HEK293 (cell line): ENCODE results near the gene UST.

Experiments used
- CTCF ChIA-PET: fragments of 350-600 bp; formaldehyde crosslinking; extraction: SDS; loops from one replicate; lab custom pipeline; 2021; ENCODE audit warnings: antibody characterized with exemption; lab: Yijun Ruan, JAX
- POLR2A ChIA-PET: fragments of 300-600 bp; formaldehyde crosslinking; extraction: SDS; loops from one replicate; lab custom pipeline; 2020; ENCODE audit warnings: antibody characterized with exemption, inconsistent platforms; lab: Yijun Ruan, JAX
- H3K27ac ChIP-seq: fragments of 200-500 bp; sonication (Bioruptor generic); 2 replicates; pipeline ENCODE4 v1.5.1; 2014; ENCODE audit warnings: low read depth, low read length, control low read depth, inconsistent platforms; ENCODE audit errors: extremely low read depth
- H3K36me3 ChIP-seq, 2 experiments: fragments of 200-500 bp in 1 of 2; sonication (Bioruptor generic) in 1 of 2; 1 replicate in 1 of 2; 2 replicates in 1 of 2; pipeline ENCODE4 v1.5.1; 2014 to 2017; ENCODE audit warnings: inconsistent platforms in 2 of 2, low read length in 2 of 2; ENCODE audit not compliant: control insufficient read depth in 2 of 2, insufficient read depth in 1 of 2
- H3K4me1 ChIP-seq: fragments of 200-500 bp; sonication (Bioruptor generic); 2 replicates; pipeline ENCODE4 v1.5.1; 2014; ENCODE audit warnings: mild to moderate bottlenecking, low read length, inconsistent platforms; ENCODE audit not compliant: control insufficient read depth, insufficient read depth
- H3K4me3 ChIP-seq: 2 replicates; pipeline ENCODE4 v1.5.1; 2011; ENCODE audit warnings: low read depth, mild to moderate bottlenecking, control low read depth, low read length, moderate library complexity
- H3K9me3 ChIP-seq: fragments of 200-500 bp; sonication (Bioruptor generic); 2 replicates; pipeline ENCODE4 v1.5.1; 2014; ENCODE audit warnings: low read depth, low read length, inconsistent platforms; ENCODE audit not compliant: control insufficient read depth, insufficient read depth
- GLIS2 ChIP-seq: fragments of 450-650 bp; formaldehyde crosslinking; IDR thresholded peaks from 2 replicates; pipeline ENCODE4 v1.5.1; 2016; ENCODE audit warnings: missing biosample characterization, missing genetic modification characterization
- KLF16 ChIP-seq: fragments of 450-650 bp; formaldehyde crosslinking; IDR thresholded peaks from 2 replicates; pipeline ENCODE4 v1.5.1; 2017; ENCODE audit warnings: missing biosample characterization, missing genetic modification characterization
- SCRT1 ChIP-seq: fragments of 450-650 bp; formaldehyde crosslinking; IDR thresholded peaks from 2 replicates; pipeline ENCODE4 v1.5.1; 2016; ENCODE audit warnings: missing biosample characterization, missing genetic modification characterization, borderline replicate concordance
- SCRT2 ChIP-seq: fragments of 450-650 bp; formaldehyde crosslinking; IDR thresholded peaks from 2 replicates; pipeline ENCODE4 v1.5.1; 2016; ENCODE audit warnings: missing biosample characterization, missing genetic modification characterization
- TRIM28 ChIP-seq: IDR thresholded peaks from 2 replicates; pipeline ENCODE4 v1.6.1; 2011; ENCODE audit warnings: low read length, control low read depth, borderline replicate concordance
- ZBTB21 ChIP-seq: fragments of 450-650 bp; formaldehyde crosslinking; IDR thresholded peaks from 2 replicates; pipeline ENCODE4 v1.5.1; 2017; ENCODE audit warnings: missing biosample characterization, missing genetic modification characterization
- ZFP3 ChIP-seq: fragments of 450-650 bp; formaldehyde crosslinking; IDR thresholded peaks from 2 replicates; pipeline ENCODE4 v1.5.1; 2016; ENCODE audit warnings: low read depth, missing biosample characterization, missing genetic modification characterization
- ZIC2 ChIP-seq: fragments of 450-650 bp; formaldehyde crosslinking; IDR thresholded peaks from 2 replicates; pipeline ENCODE4 v1.5.1; 2016; ENCODE audit warnings: missing biosample characterization, missing genetic modification characterization
- ZNF121 ChIP-seq: fragments of 450-650 bp; formaldehyde crosslinking; IDR thresholded peaks from 2 replicates; pipeline ENCODE4 v1.5.1; 2016; ENCODE audit warnings: missing biosample characterization, missing genetic modification characterization
- ZNF138 ChIP-seq: fragments of 450-650 bp; formaldehyde crosslinking; IDR thresholded peaks from 2 replicates; pipeline ENCODE4 v1.5.1; 2016; ENCODE audit warnings: missing biosample characterization, missing genetic modification characterization, borderline replicate concordance
- ZNF155 ChIP-seq: fragments of 450-650 bp; formaldehyde crosslinking; IDR thresholded peaks from 2 replicates; pipeline ENCODE4 v1.5.1; 2016; ENCODE audit warnings: missing biosample characterization, missing genetic modification characterization
- ZNF16 ChIP-seq: fragments of 450-650 bp; formaldehyde crosslinking; IDR thresholded peaks from 2 replicates; pipeline ENCODE4 v1.5.1; 2016; ENCODE audit warnings: low read depth, missing biosample characterization, missing genetic modification characterization
- ZNF175 ChIP-seq: fragments of 450-650 bp; formaldehyde crosslinking; IDR thresholded peaks from 2 replicates; pipeline ENCODE4 v1.5.1; 2016; ENCODE audit warnings: missing biosample characterization, missing genetic modification characterization
- ZNF18 ChIP-seq: fragments of 450-650 bp; formaldehyde crosslinking; IDR thresholded peaks from 2 replicates; pipeline ENCODE4 v1.5.1; 2016; ENCODE audit warnings: missing biosample characterization, missing genetic modification characterization
- ZNF274 ChIP-seq, 2 experiments: fragments of 200-500 bp in 1 of 2; fragments of 450-650 bp in 1 of 2; sonication (Bioruptor generic) in 1 of 2; formaldehyde crosslinking in 1 of 2; IDR thresholded peaks; 2 replicates each; pipeline versions ENCODE4 v1.5.1 to v1.6.1; 2014 to 2016; ENCODE audit warnings: borderline replicate concordance in 1 of 2, inconsistent platforms in 1 of 2, low read length in 1 of 2, missing biosample characterization in 1 of 2, missing genetic modification characterization in 1 of 2
- ZNF324 ChIP-seq: fragments of 450-650 bp; formaldehyde crosslinking; IDR thresholded peaks from 2 replicates; pipeline ENCODE4 v1.5.1; 2016; ENCODE audit warnings: missing biosample characterization, missing genetic modification characterization
- ZNF513 ChIP-seq: fragments of 450-650 bp; IDR thresholded peaks from 2 replicates; pipeline ENCODE4 v1.5.1; 2018; ENCODE audit warnings: missing biosample characterization, missing genetic modification characterization
- ZNF514 ChIP-seq: fragments of 450-650 bp; formaldehyde crosslinking; IDR thresholded peaks from 2 replicates; pipeline ENCODE4 v1.5.1; 2016; ENCODE audit warnings: missing biosample characterization, missing genetic modification characterization
- ZNF530 ChIP-seq: fragments of 450-650 bp; formaldehyde crosslinking; IDR thresholded peaks from 2 replicates; pipeline ENCODE4 v1.5.1; 2016; ENCODE audit warnings: low read depth, missing biosample characterization, missing genetic modification characterization
- ZNF544 ChIP-seq: fragments of 450-650 bp; formaldehyde crosslinking; IDR thresholded peaks from 2 replicates; pipeline ENCODE4 v1.5.0; 2017; ENCODE audit warnings: missing biosample characterization, missing genetic modification characterization
- ZNF596 ChIP-seq: fragments of 450-650 bp; IDR thresholded peaks from 2 replicates; pipeline ENCODE4 v1.5.0; 2018; ENCODE audit warnings: missing biosample characterization, mild to moderate bottlenecking, missing genetic modification characterization, moderate library complexity
- ZNF600 ChIP-seq: fragments of 450-650 bp; formaldehyde crosslinking; IDR thresholded peaks from 2 replicates; pipeline ENCODE4 v1.5.1; 2016; ENCODE audit warnings: missing biosample characterization, missing genetic modification characterization
- ZNF610 ChIP-seq: fragments of 450-650 bp; formaldehyde crosslinking; IDR thresholded peaks from 2 replicates; pipeline ENCODE4 v1.5.1; 2016; ENCODE audit warnings: missing biosample characterization, missing genetic modification characterization, borderline replicate concordance
- ZNF654 ChIP-seq: fragments of 450-650 bp; formaldehyde crosslinking; IDR thresholded peaks from 2 replicates; pipeline ENCODE4 v1.5.1; 2016; ENCODE audit warnings: low read depth, missing biosample characterization, missing genetic modification characterization
- ZNF664 ChIP-seq: fragments of 450-650 bp; formaldehyde crosslinking; IDR thresholded peaks from 2 replicates; pipeline ENCODE4 v1.5.1; 2016; ENCODE audit warnings: missing biosample characterization, missing genetic modification characterization
- ZNF776 ChIP-seq: fragments of 450-650 bp; formaldehyde crosslinking; IDR thresholded peaks from 2 replicates; pipeline ENCODE4 v1.5.0; 2017; ENCODE audit warnings: missing biosample characterization, missing genetic modification characterization, borderline replicate concordance
- TF ChIP-seq, protein P1 (sequence below): fragments of 450-650 bp; formaldehyde crosslinking; IDR thresholded peaks from 2 replicates; pipeline ENCODE4 v1.5.1; 2016; ENCODE audit warnings: missing biosample characterization, missing genetic modification characterization
- TF ChIP-seq, protein P2 (sequence below): fragments of 450-650 bp; formaldehyde crosslinking; IDR thresholded peaks from 2 replicates; pipeline ENCODE4 v1.5.1; 2016; ENCODE audit warnings: missing biosample characterization, missing genetic modification characterization
- TF ChIP-seq, protein P3 (sequence below): fragments of 450-650 bp; formaldehyde crosslinking; IDR thresholded peaks from 2 replicates; pipeline ENCODE4 v1.5.1; 2016; ENCODE audit warnings: missing biosample characterization, missing genetic modification characterization

UST gene

GRCh38 chr6:149031859-149032598 lies 285.2 kb downstream of the UST start:
- TF ChIP-seq GLIS2 (tag by site-specific recombination) (0 out of 2 replicates have a peak, but pooled peaks have one; percentile 23), ZNF16 (tag by site-specific recombination) (no peak), ZNF776 (no peak), ZNF664 (tag by site-specific recombination) (no peak), ZNF654 (tag by site-specific recombination) (no peak), ZNF513 (tag by site-specific recombination) (no peak), ZFP3 (tag by site-specific recombination) (no peak), ZIC2 (peak; percentile 24), ZNF544 (tag by site-specific recombination) (no peak), SCRT2 (no peak), ZNF610 (tag by site-specific recombination) (no peak), ZBTB21 (tag by site-specific recombination) (no peak), ZNF530 (no peak), KLF16 (tag by site-specific recombination) (no peak), TRIM28 (no peak), ZNF324 (tag by site-specific recombination) (no peak), SCRT1 (tag by site-specific recombination) (no peak), ZNF596 (tag by site-specific recombination) (no peak), ZNF514 (tag by site-specific recombination) (no peak), ZNF274 (IDR thresholded peaks at IDR 0.05; ENCODE audit: low read length) (no peak), ZNF274 (tag by site-specific recombination; IDR thresholded peaks at IDR 0.05; ENCODE audit: borderline replicate concordance) (no peak), ZNF175 (tag by site-specific recombination) (no peak), ZNF121 (tag by site-specific recombination) (no peak), ZNF155 (no peak), ZNF18 (tag by site-specific recombination) (no peak), ZNF138 (tag by site-specific recombination) (no peak), ZNF600 (tag by site-specific recombination) (0 out of 2 replicates have a peak, but pooled peaks have one; percentile 16)
- TF ChIP-seq, protein P1, sequence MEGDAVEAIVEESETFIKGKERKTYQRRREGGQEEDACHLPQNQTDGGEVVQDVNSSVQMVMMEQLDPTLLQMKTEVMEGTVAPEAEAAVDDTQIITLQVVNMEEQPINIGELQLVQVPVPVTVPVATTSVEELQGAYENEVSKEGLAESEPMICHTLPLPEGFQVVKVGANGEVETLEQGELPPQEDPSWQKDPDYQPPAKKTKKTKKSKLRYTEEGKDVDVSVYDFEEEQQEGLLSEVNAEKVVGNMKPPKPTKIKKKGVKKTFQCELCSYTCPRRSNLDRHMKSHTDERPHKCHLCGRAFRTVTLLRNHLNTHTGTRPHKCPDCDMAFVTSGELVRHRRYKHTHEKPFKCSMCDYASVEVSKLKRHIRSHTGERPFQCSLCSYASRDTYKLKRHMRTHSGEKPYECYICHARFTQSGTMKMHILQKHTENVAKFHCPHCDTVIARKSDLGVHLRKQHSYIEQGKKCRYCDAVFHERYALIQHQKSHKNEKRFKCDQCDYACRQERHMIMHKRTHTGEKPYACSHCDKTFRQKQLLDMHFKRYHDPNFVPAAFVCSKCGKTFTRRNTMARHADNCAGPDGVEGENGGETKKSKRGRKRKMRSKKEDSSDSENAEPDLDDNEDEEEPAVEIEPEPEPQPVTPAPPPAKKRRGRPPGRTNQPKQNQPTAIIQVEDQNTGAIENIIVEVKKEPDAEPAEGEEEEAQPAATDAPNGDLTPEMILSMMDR (tag by site-specific recombination): no peak
- TF ChIP-seq, protein P2, sequence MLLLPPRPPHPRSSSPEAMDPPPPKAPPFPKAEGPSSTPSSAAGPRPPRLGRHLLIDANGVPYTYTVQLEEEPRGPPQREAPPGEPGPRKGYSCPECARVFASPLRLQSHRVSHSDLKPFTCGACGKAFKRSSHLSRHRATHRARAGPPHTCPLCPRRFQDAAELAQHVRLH: no peak
- TF ChIP-seq, protein P3, sequence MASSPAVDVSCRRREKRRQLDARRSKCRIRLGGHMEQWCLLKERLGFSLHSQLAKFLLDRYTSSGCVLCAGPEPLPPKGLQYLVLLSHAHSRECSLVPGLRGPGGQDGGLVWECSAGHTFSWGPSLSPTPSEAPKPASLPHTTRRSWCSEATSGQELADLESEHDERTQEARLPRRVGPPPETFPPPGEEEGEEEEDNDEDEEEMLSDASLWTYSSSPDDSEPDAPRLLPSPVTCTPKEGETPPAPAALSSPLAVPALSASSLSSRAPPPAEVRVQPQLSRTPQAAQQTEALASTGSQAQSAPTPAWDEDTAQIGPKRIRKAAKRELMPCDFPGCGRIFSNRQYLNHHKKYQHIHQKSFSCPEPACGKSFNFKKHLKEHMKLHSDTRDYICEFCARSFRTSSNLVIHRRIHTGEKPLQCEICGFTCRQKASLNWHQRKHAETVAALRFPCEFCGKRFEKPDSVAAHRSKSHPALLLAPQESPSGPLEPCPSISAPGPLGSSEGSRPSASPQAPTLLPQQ: peak; percentile 51; the same call in 1 of the 2 replicates
- no peaks in the 10 kb centered on the region for H3K9me3 ChIP-seq
- peaks cover 14% of the 10 kb centered on the region for H3K4me1 ChIP-seq
- ChIA-PET CTCF (interaction anchor here (0.6 to 10.7 kb wide), 13 partner anchors 9 to 1773 kb away, joined by 3 to 193 read pairs (median 3); no protein-coding TSS in a partner anchor), POLR2A (no interaction called here)
- H3K4me3 ChIP-seq: no peak overlapping the region
- H3K36me3 ChIP-seq: no peaks in the 10 kb centered on the region
- H3K27ac ChIP-seq: no peak overlapping the region; the same call in 1 of the 2 replicates
